ENCODE measurements around the gene SGPL1. TPM values are rescaled to one million over a fixed set of nuclear protein-coding genes. Genes with fewer than 3 reads are reported as not detected.

The SGPL1 gene
- total RNA-seq, 2 experiments from 2014 or later = 15.1 to 16.9 TPM

DNA sequence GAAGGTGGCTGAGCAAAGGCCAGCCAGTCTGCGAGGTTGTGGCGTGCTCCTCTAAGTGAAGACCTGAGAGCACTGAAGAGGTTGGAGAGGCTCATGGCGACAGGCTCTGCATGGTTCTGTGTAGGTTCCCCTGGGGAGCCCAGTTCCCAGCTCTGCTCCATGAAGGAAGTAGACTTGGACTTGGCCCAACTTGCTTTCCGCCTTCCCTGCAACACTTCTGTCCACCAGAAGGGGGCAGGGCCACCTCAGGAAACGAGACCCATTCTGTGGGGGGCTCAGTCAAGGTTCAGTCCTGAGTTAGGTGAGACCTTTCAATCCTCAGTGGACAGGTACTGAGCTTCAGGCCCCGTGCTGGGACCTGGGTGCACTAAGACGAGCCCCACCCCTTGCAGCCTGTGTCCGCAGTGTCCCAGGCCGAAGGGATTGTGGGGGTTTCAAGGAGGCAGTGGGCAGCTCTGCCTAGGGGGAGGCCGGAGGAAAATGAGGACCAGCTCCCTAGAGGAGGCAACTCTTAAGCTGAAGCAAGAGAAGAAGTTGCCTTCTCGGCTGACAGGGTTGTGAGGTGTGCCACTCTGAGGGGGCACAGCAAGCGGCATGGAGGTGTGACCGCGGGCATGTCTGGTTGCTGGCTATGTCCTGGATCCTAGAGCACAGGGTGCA, 87.6 kb downstream of the SGPL1 start:
- H3K27ac ChIP-seq (ENCODE audit: low read depth in 1 of 2, low read length in 2 of 2) = no peak overlapping the region
- ATAC-seq (ENCODE audit: poor library complexity) (no peak), DNase-seq (peak in 5 of 14 experiments; percentile 7 to 47 (median 28))
- H3K4me3 ChIP-seq (ENCODE audit: low read length) = no peak overlapping the region
- no peak overlapping the region for H3K4me3 Mint-ChIP-seq
- CTCF ChIA-PET = no interaction called here
- peaks cover 4% of the 10 kb centered on the region for H3K27me3 Mint-ChIP-seq
- no peaks in the 10 kb centered on the region for H3K36me3 Mint-ChIP-seq (ENCODE audit: low read depth)
- no peaks in the 10 kb centered on the region for H3K9me3 Mint-ChIP-seq
- POLR2A ChIA-PET = no interaction called here
- H3K4me1 Mint-ChIP-seq (ENCODE audit: low read depth) = no peaks in the 10 kb centered on the region
- H3K36me3 ChIP-seq (ENCODE audit: insufficient read depth, low read length) = no peaks in the 10 kb centered on the region
- no peaks in the 10 kb centered on the region for H3K4me1 ChIP-seq (ENCODE audit: insufficient read depth, low read length)
- H3K9me3 ChIP-seq (ENCODE audit: control insufficient read depth in 1 of 2, insufficient read depth in 1 of 2, low read length in 2 of 2) = no peaks in the 10 kb centered on the region
- no peak overlapping the region for H3K27ac Mint-ChIP-seq
- H3K27me3 ChIP-seq (ENCODE audit: control insufficient read depth in 1 of 2, insufficient read depth in 2 of 2, low read length in 2 of 2) = peaks cover 0 to 2% of the 10 kb centered on the region in 2 experiments
- TF ChIP-seq, protein P1, sequence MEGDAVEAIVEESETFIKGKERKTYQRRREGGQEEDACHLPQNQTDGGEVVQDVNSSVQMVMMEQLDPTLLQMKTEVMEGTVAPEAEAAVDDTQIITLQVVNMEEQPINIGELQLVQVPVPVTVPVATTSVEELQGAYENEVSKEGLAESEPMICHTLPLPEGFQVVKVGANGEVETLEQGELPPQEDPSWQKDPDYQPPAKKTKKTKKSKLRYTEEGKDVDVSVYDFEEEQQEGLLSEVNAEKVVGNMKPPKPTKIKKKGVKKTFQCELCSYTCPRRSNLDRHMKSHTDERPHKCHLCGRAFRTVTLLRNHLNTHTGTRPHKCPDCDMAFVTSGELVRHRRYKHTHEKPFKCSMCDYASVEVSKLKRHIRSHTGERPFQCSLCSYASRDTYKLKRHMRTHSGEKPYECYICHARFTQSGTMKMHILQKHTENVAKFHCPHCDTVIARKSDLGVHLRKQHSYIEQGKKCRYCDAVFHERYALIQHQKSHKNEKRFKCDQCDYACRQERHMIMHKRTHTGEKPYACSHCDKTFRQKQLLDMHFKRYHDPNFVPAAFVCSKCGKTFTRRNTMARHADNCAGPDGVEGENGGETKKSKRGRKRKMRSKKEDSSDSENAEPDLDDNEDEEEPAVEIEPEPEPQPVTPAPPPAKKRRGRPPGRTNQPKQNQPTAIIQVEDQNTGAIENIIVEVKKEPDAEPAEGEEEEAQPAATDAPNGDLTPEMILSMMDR (IDR thresholded peaks at IDR 0.05) = peak; percentile 69
- intact Hi-C loops (cut with DNase I, micrococcal nuclease) = no loop called here

- H3K9me3 Mint-ChIP-seq = no peaks in the 10 kb centered on the region
- ATAC-seq (ENCODE audit: poor library complexity) (no peak), DNase-seq (no peak)
- intact Hi-C loops (cut with DNase I, micrococcal nuclease) = no loop called here
- ChIA-PET CTCF (no interaction called here), POLR2A (no interaction called here)
- TF ChIP-seq, protein P1 (IDR thresholded peaks at IDR 0.05) = no peak
- H3K4me3 ChIP-seq (ENCODE audit: low read length) = no peak overlapping the region
- no peak overlapping the region for H3K27ac Mint-ChIP-seq
- H3K9me3 ChIP-seq (ENCODE audit: control insufficient read depth in 1 of 2, insufficient read depth in 1 of 2, low read length in 2 of 2) = no peaks in the 10 kb centered on the region
- no peaks in the 10 kb centered on the region for H3K4me1 Mint-ChIP-seq (ENCODE audit: low read depth)
- H3K4me1 ChIP-seq (ENCODE audit: insufficient read depth, low read length) = no peaks in the 10 kb centered on the region
- no peaks in the 10 kb centered on the region for H3K36me3 ChIP-seq (ENCODE audit: insufficient read depth, low read length)
- peaks cover 0 to 2% of the 10 kb centered on the region in 2 experiments for H3K27me3 ChIP-seq (ENCODE audit: control insufficient read depth in 1 of 2, insufficient read depth in 2 of 2, low read length in 2 of 2)
- H3K4me3 Mint-ChIP-seq = no peak overlapping the region
- no peak overlapping the region for H3K27ac ChIP-seq (ENCODE audit: low read depth in 1 of 2, low read length in 2 of 2)
- peaks cover 4% of the 10 kb centered on the region for H3K27me3 Mint-ChIP-seq
- no peaks in the 10 kb centered on the region for H3K36me3 Mint-ChIP-seq (ENCODE audit: low read depth)
Observed at GRCh38 chr10:70905071-70906021, 89.6 kb downstream of the SGPL1 start.

GRCh38 chr10:70906031-70906783, 90.5 kb downstream of the SGPL1 start:
- Histone ChIP-seq H3K4me3 (ENCODE audit: low read length) (no peak overlapping the region), H3K27me3 (ENCODE audit: control insufficient read depth in 1 of 2, insufficient read depth in 2 of 2, low read length in 2 of 2) (peaks cover 0 to 2% of the 10 kb centered on the region in 2 experiments), H3K36me3 (ENCODE audit: insufficient read depth, low read length) (no peaks in the 10 kb centered on the region), H3K4me1 (ENCODE audit: insufficient read depth, low read length) (no peaks in the 10 kb centered on the region), H3K9me3 (ENCODE audit: control insufficient read depth in 1 of 2, insufficient read depth in 1 of 2, low read length in 2 of 2) (peaks cover 0 to 4% of the 10 kb centered on the region in 2 experiments), H3K27ac (ENCODE audit: low read depth in 1 of 2, low read length in 2 of 2) (no peak overlapping the region)
- Mint-ChIP-seq H3K27me3 (peaks cover 4% of the 10 kb centered on the region), H3K4me3 (no peak overlapping the region), H3K4me1 (ENCODE audit: low read depth) (no peaks in the 10 kb centered on the region), H3K27ac (no peak overlapping the region), H3K9me3 (no peaks in the 10 kb centered on the region), H3K36me3 (ENCODE audit: low read depth) (no peaks in the 10 kb centered on the region)
- no peak for ATAC-seq (ENCODE audit: poor library complexity)
- intact Hi-C loops (cut with DNase I, micrococcal nuclease) = no loop called here
- POLR2A ChIA-PET = no interaction called here
- CTCF ChIA-PET = no interaction called here
- TF ChIP-seq, protein P1 (IDR thresholded peaks at IDR 0.05) = no peak
- no peak for DNase-seq
